T-cell (primary cell): ENCODE data around the gene ADGRG1. TPM values are rescaled to one million over a fixed set of nuclear protein-coding genes. Genes with fewer than 3 reads are reported as not detected.

Source experiments
- ATAC-seq, 4 experiments: fragments of 200-7000 bp in 3 of 4; fragments of 150-1000 bp in 1 of 4; cut with Tn5 transposase; replicated peaks in 1 of 4; 1 replicate in 3 of 4; 2 replicates in 1 of 4; pipeline ENCODE4 v1.10.0; 2021; ENCODE audit warnings: moderate library complexity in 3 of 4, mild to moderate bottlenecking in 2 of 4, moderate number of reproducible peaks in 1 of 4
- CTCF ChIA-PET, 2 donors: fragments of 300-600 bp; sonication (Branson Sonifier 250); formaldehyde crosslinking; loops; one replicate each; lab custom pipeline; 2022; ENCODE audit warnings: antibody characterized with exemption in 2 of 2; lab: Charles Lee
- POLR2A ChIA-PET, 2 donors: fragments of 300-600 bp; sonication (Branson Sonifier 250); formaldehyde crosslinking; loops; one replicate each; lab custom pipeline; 2022; ENCODE audit warnings: antibody characterized with exemption in 2 of 2; lab: Charles Lee
- DNase-seq, 35 experiments: peaks; one replicate each; pipeline versions ENCODE4 v3.0.0 to v3.0.0-alpha.2; 2013 to 2023
- H3K27ac ChIP-seq: one replicate; pipeline ENCODE4 v1.5.1; 2013; ENCODE audit warnings: low read length
- H3K27me3 ChIP-seq, 2 experiments: replicated peaks in 1 of 2; 1 replicate in 1 of 2; 2 replicates in 1 of 2; pipeline versions ENCODE4 v1.6.1 to v1.7.0; 2013; ENCODE audit warnings: low read length in 1 of 2, mixed read lengths in 1 of 2; ENCODE audit not compliant: control insufficient read depth in 2 of 2, insufficient read depth in 2 of 2; ENCODE audit errors: extremely low read depth in 1 of 2
- H3K36me3 ChIP-seq, 2 donors: 1 replicate in 1 of 2; 2 replicates in 1 of 2; pipeline versions ENCODE4 v1.6.1 to v1.7.0; 2013; ENCODE audit warnings: low read length in 1 of 2; ENCODE audit not compliant: control insufficient read depth in 2 of 2, insufficient read depth in 1 of 2; ENCODE audit errors: extremely low read depth in 1 of 2
- H3K4me1 ChIP-seq, 2 experiments: 1 replicate in 1 of 2; 2 replicates in 1 of 2; pipeline versions ENCODE4 v1.6.1 to v1.7.0; 2013; ENCODE audit warnings: low read length in 2 of 2, mixed read lengths in 1 of 2; ENCODE audit not compliant: insufficient read depth in 2 of 2, control insufficient read depth in 1 of 2; ENCODE audit errors: extremely low read depth in 1 of 2
- H3K4me3 ChIP-seq, 2 donors: 1 replicate in 1 of 2; 2 replicates in 1 of 2; pipeline versions ENCODE4 v1.5.1 to v1.7.0; 2013; ENCODE audit warnings: mild to moderate bottlenecking in 2 of 2, low read length in 1 of 2, moderate library complexity in 1 of 2; ENCODE audit not compliant: control insufficient read depth in 1 of 2; ENCODE audit errors: extremely low read depth in 1 of 2
- H3K9me3 ChIP-seq: 2 replicates; pipeline ENCODE4 v1.7.0; 2013
- H3K27ac Mint-ChIP-seq, 2 donors: one replicate each; pipeline ENCODE4 v1.8.0; 2020 to 2021; ENCODE audit warnings: mild to moderate bottlenecking in 2 of 2, mixed read lengths in 2 of 2
- H3K27me3 Mint-ChIP-seq, 2 donors: one replicate each; pipeline ENCODE4 v1.8.0; 2021 to 2022; ENCODE audit warnings: mixed read lengths in 2 of 2
- H3K36me3 Mint-ChIP-seq: one replicate; pipeline ENCODE4 v1.8.0; 2021; ENCODE audit warnings: mixed read lengths
- H3K4me1 Mint-ChIP-seq, 3 donors: one replicate each; pipeline ENCODE4 v1.8.0; 2020 to 2022; ENCODE audit warnings: mixed read lengths in 3 of 3, mild to moderate bottlenecking in 1 of 3
- H3K4me3 Mint-ChIP-seq, 3 donors: one replicate each; pipeline ENCODE4 v1.8.0; 2020 to 2022; ENCODE audit warnings: mild to moderate bottlenecking in 3 of 3, mixed read lengths in 3 of 3, moderate library complexity in 3 of 3
- H3K9me3 Mint-ChIP-seq, 3 donors: one replicate each; pipeline ENCODE4 v1.8.0; 2020 to 2022; ENCODE audit warnings: mixed read lengths in 3 of 3
- WGBS: methylation state at CpG from one replicate; pipeline ENCODE4 v1.1.5; 2013; ENCODE audit warnings: missing lambda C conversion rate; ENCODE audit not compliant: insufficient coverage; 5-methylcytosine and 5-hydroxymethylcytosine counted together
- total RNA-seq, 35 experiments: library from RNA in 6 of 35; stranded (reverse) in 6 of 35; fragments of 120-200 nt in 1 of 35; gene quantifications; one replicate each; pipeline versions ENCODE4 v1.2.1 to v1.2.4 and lab custom pipeline; 2013 to 2026

The ADGRG1 gene
- total RNA-seq, 5 donors from 2014 or later (not counting 1 experiment from before 2014, with no cell fraction given), result 7.8 to 91.7 (median 11.7) TPM

DNA sequence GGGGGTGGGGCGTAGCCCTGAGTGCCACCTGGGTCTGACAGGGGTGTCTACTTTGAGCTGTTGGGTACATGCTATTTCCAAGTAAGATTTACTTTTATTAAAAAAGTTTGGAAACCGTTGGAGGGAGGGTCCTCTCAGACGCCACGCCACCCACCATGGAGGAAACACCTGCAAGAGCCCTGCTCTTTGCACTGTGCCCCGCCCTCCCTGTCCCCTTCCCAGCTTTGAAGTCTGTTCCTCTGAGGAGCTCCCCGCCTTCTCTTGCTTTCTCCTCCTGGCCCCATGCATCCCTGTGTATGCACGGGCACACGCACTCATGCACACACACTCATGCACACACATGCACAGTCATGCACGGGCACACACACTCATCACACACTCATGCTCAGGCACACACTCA, 15.5 kb downstream of the ADGRG1 start:
- H3K27me3 Mint-ChIP-seq, result no peaks in the 10 kb centered on the region
- WGBS, result 44% methylated on average over 7 of the region's 9 CpGs
- ATAC-seq (no peak), DNase-seq (no peak)
- no peak overlapping the region for H3K4me3 ChIP-seq
- H3K4me1 Mint-ChIP-seq, result peaks cover 17 to 22% (median 19%) of the 10 kb centered on the region in 3 donors
- ChIA-PET CTCF (interaction anchor here in 1 of 2 donors (1.2 kb wide), 1 partner anchor 8 kb away, joined by 3 read pairs; no protein-coding TSS in a partner anchor), POLR2A (interaction anchor here in 1 of 2 donors (0.7 kb wide), 1 partner anchor 964 kb away, joined by 3 read pairs; no protein-coding TSS in a partner anchor)
- H3K27me3 ChIP-seq, result peaks cover 0 to 11% of the 10 kb centered on the region in 2 experiments
- H3K36me3 ChIP-seq, result no peaks in the 10 kb centered on the region
- H3K9me3 Mint-ChIP-seq, result no peaks in the 10 kb centered on the region
- H3K4me3 Mint-ChIP-seq, result no peak overlapping the region
- H3K4me1 ChIP-seq, result peaks cover 0 to 58% of the 10 kb centered on the region in 2 experiments
- no peaks in the 10 kb centered on the region for H3K36me3 Mint-ChIP-seq
- no peaks in the 10 kb centered on the region for H3K9me3 ChIP-seq
- H3K27ac ChIP-seq, result no peak overlapping the region
- H3K27ac Mint-ChIP-seq, result no peak overlapping the region

DNA sequence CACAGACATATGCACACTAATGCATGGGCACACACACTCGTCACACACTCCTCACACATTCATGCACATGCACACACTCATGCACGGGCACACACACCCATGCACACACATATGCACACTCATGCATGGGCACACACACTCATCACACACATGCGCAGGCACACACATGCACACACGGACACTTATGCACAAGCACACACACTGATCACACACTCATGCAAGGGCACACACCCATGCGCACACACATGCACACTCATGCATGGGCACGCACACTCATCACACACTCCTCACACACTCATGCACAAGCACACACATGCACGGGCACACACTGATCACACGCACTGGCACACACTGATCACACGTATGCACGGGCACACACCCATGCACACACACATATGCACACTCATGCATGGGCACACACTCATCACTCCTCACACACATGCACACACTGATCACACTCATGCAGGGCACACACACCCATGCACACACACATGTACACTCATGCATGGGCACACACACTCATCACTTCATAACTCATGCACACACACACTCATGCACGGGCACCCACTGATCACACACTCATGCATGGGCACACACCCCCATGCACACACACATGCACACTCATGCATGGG, 16.1 kb downstream of the ADGRG1 start:
- Histone ChIP-seq H3K4me3 (no peak overlapping the region), H3K27ac (no peak overlapping the region), H3K36me3 (no peaks in the 10 kb centered on the region), H3K9me3 (no peaks in the 10 kb centered on the region), H3K4me1 (peaks cover 0 to 59% of the 10 kb centered on the region in 2 experiments), H3K27me3 (peaks cover 0 to 7% of the 10 kb centered on the region in 2 experiments)
- Mint-ChIP-seq H3K4me1 (peaks cover 21 to 26% (median 24%) of the 10 kb centered on the region in 3 donors), H3K36me3 (no peaks in the 10 kb centered on the region), H3K27ac (no peak overlapping the region), H3K27me3 (no peaks in the 10 kb centered on the region), H3K9me3 (no peaks in the 10 kb centered on the region), H3K4me3 (no peak overlapping the region)
- POLR2A ChIA-PET, result no interaction called here
- 92% methylated on average over 11 of the region's 11 CpGs for WGBS
- DNase-seq, result no peak
- no peak for ATAC-seq
- CTCF ChIA-PET, result interaction anchor here in 1 of 2 donors (1.2 kb wide), 1 partner anchor 8 kb away, joined by 3 read pairs; no protein-coding TSS in a partner anchor

DNA sequence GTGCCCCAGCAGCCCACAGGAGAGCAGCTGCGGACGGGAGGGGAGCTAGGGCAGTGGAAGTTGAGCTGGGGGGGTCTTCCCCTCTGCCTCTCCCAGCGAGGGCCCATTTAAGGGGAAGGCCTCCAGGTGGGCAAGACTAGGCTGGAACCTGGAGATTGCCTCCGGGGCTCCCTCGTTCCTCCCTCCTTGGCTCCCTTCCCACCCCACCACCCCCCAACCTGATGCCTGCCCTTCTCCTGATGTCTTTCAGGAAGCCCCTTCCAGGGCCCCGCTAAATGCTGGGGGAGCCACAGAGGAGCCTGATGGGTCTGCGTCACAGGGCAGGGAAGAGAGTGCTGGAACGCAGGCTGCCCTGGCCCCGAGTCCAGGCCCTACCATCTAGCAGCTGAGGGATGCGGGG, 16.7 kb downstream of the ADGRG1 start:
- Mint-ChIP-seq H3K9me3 (no peaks in the 10 kb centered on the region), H3K27me3 (no peaks in the 10 kb centered on the region), H3K36me3 (no peaks in the 10 kb centered on the region), H3K4me1 (peaks cover 21 to 26% (median 24%) of the 10 kb centered on the region in 3 donors), H3K4me3 (no peak overlapping the region), H3K27ac (no peak overlapping the region)
- Histone ChIP-seq H3K4me3 (no peak overlapping the region), H3K27me3 (peaks cover 0 to 7% of the 10 kb centered on the region in 2 experiments), H3K4me1 (peaks cover 0 to 62% of the 10 kb centered on the region in 2 experiments), H3K9me3 (no peaks in the 10 kb centered on the region), H3K36me3 (peaks cover 0 to 1% of the 10 kb centered on the region in 2 donors), H3K27ac (no peak overlapping the region)
- ATAC-seq, result no peak
- ChIA-PET POLR2A (no interaction called here), CTCF (interaction anchor here (1.0 to 1.1 kb wide), 3 partner anchors 54 to 74 kb away, joined by 3 read pairs; no protein-coding TSS in a partner anchor)
- 94% methylated on average over 4 of the region's 10 CpGs for WGBS
- DNase-seq, result no peak

DNA sequence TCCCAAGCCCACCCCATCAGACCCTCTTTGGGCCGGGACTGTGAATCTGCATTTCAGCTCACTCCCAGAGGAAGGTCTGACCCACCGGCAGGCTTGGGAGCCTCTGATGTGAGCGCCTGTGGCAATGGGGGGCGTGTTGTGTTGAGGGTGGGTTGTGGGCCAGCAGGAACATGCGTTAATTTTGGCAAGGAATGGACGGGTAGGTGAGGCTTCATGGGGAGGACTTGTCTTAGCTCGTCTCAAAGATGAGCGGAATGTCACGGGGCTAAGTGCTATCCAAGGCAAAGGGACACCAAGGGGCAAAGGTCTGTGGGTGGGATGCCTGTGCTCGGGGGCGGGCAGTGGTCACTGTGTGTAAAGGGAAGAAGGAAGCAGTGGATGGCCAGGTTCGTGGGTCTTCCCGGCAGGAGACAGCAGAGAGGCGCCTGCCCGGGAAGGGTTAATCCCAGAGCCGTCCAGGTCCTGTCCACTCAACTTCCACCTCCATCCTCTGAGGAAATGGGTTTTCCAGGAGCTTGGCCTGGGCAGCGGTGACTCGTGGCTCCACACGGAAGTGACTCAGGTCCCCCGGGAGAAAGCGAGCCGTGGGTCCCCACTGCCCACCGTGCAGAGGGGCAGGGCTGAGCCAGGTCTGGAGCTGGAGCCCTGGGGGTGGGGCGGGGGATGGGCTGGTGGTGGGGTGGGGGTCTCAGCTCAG, 17.4 kb downstream of the ADGRG1 start:
- WGBS, result 83% methylated on average over 7 of the region's 24 CpGs
- no peaks in the 10 kb centered on the region for H3K9me3 Mint-ChIP-seq
- peak overlapping the region in 1 of 3 donors; percentile 31 for H3K4me3 Mint-ChIP-seq
- H3K27me3 ChIP-seq, result peaks cover 0 to 7% of the 10 kb centered on the region in 2 experiments
- peak overlapping the region in 1 of 2 donors; percentile 36 for H3K27ac Mint-ChIP-seq
- H3K9me3 ChIP-seq, result no peaks in the 10 kb centered on the region
- H3K4me1 ChIP-seq, result peaks cover 0 to 66% of the 10 kb centered on the region in 2 experiments
- peaks cover 21 to 26% (median 24%) of the 10 kb centered on the region in 3 donors for H3K4me1 Mint-ChIP-seq
- peaks cover 0 to 2% of the 10 kb centered on the region in 2 donors for H3K36me3 ChIP-seq
- no peak overlapping the region for H3K4me3 ChIP-seq
- POLR2A ChIA-PET, result interaction anchor here in 1 of 2 donors (0.6 kb wide), 1 partner anchor 151 kb away, joined by 3 read pairs; no protein-coding TSS in a partner anchor
- no peaks in the 10 kb centered on the region for H3K36me3 Mint-ChIP-seq
- DNase-seq (no peak), ATAC-seq (no peak)
- no peaks in the 10 kb centered on the region for H3K27me3 Mint-ChIP-seq
- H3K27ac ChIP-seq, result no peak overlapping the region
- CTCF ChIA-PET, result interaction anchor here (1.0 to 1.1 kb wide), 3 partner anchors 55 to 74 kb away, joined by 3 read pairs; no protein-coding TSS in a partner anchor

DNA sequence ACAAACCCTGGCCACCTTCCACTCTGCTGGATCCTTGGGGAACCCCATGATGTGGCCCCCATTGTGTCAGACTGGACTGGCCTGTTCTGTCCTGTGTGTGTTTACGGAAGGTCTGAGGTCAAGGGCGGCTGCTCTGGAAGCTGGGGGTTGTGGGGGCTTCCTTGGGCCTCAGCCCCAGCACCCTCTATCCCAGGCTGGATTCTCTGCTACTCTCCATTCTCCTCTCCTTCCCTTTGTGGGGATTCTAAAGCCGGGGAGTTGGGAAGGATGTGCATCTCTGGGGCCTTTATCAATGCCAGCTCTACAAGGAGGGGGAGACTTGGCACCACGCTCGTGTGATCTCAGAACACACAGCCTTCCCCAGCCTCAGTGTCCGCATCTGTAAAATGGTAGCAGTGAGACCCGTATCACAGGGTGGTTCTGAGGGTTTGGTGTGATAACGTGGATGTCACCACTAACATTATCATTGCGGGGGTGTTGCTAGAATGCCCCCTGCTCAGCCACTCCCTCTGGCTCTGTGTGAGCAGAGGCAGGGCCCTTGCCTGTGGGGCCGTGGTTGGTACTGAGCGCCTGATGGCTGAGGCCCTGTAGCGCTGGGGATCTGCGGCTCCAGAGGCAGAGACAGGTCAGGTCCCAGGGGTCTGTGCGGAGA, 18.1 kb downstream of the ADGRG1 start:
- Mint-ChIP-seq H3K36me3 (no peaks in the 10 kb centered on the region), H3K4me1 (peaks cover 22 to 30% (median 27%) of the 10 kb centered on the region in 3 donors), H3K4me3 (no peak overlapping the region), H3K27ac (peak overlapping the region in 1 of 2 donors; percentile 39), H3K27me3 (no peaks in the 10 kb centered on the region), H3K9me3 (no peaks in the 10 kb centered on the region)
- 55% methylated on average over 5 of the region's 14 CpGs for WGBS
- POLR2A ChIA-PET, result interaction anchor here (0.6 kb wide), 2 partner anchors 55 to 151 kb away, joined by 3 read pairs; no protein-coding TSS in a partner anchor
- Histone ChIP-seq H3K27ac (no peak overlapping the region), H3K27me3 (peaks cover 0 to 7% of the 10 kb centered on the region in 2 experiments), H3K9me3 (no peaks in the 10 kb centered on the region), H3K4me3 (no peak overlapping the region), H3K4me1 (peaks cover 0 to 73% of the 10 kb centered on the region in 2 experiments), H3K36me3 (peaks cover 0 to 4% of the 10 kb centered on the region in 2 donors)
- CTCF ChIA-PET, result interaction anchor here (0.7 to 3.4 kb wide), 7 partner anchors 8 to 75 kb away, joined by 3 to 33 read pairs (median 3); no protein-coding TSS in a partner anchor
- DNase-seq (peak in 23 of 35 experiments; percentile 12 to 62 (median 31)), ATAC-seq (peak in 2 of 4 experiments; percentile 27 to 35)
